ENCODE results near the gene FAM78A. TPM values are rescaled to one million over a fixed set of nuclear protein-coding genes. Genes with fewer than 3 reads are reported as not detected.
"Not testable (repeated sequence)": the region's sequence is repeated elsewhere in the genome, so short reads cannot be mapped to it uniquely, and the experiment has no call there.

FAM78A gene
- total and polyA plus RNA-seq, 5 donors from 2014 or later: 16.6 to 95.6 (median 17.7) TPM

- H3K27ac Mint-ChIP-seq: peak overlapping the region; percentile 96 to 100 (median 99)
- H3K36me3 Mint-ChIP-seq: peaks cover 13% of the 10 kb centered on the region
- peaks cover 0 to 2% (median 0%) of the 10 kb centered on the region in 7 donors for H3K9me3 Mint-ChIP-seq
These were observed 18.9 kb downstream of the FAM78A start for GRCh38 chr9:131257266-131258025.

GRCh38 chr9:131255676-131256197, 20.6 kb downstream of the FAM78A start:
- peaks cover 0 to 2% (median 0%) of the 10 kb centered on the region in 7 donors for H3K9me3 Mint-ChIP-seq
- no peaks in the 10 kb centered on the region for H3K27me3 Mint-ChIP-seq
- peak overlapping the region; percentile 92 to 100 (median 94) for H3K4me3 Mint-ChIP-seq
- Histone ChIP-seq H3K4me1 (ENCODE audit: control insufficient read depth, insufficient read depth, low read length, poor library complexity, severe bottlenecking) (peaks cover 87% of the 10 kb centered on the region), H3K4me3 (ENCODE audit: low read depth, low read length) (peak overlapping the region; percentile 81), H3K27me3 (ENCODE audit: control insufficient read depth, insufficient read depth, low read length) (no peaks in the 10 kb centered on the region), H3K9me3 (ENCODE audit: control insufficient read depth in 2 of 2, low read length in 2 of 2) (no peaks in the 10 kb centered on the region), H3K36me3 (ENCODE audit: control insufficient read depth, insufficient read depth, low read length) (peaks cover 23% of the 10 kb centered on the region), H3K27ac (ENCODE audit: insufficient read depth, low read length, poor library complexity, severe bottlenecking) (peak overlapping the region; percentile 90)
- H3K36me3 Mint-ChIP-seq: peaks cover 7% of the 10 kb centered on the region
- no peak for DNase-seq
- peak overlapping the region; percentile 96 to 100 (median 99) for H3K27ac Mint-ChIP-seq
- H3K4me1 Mint-ChIP-seq: peaks cover 6 to 85% (median 34%) of the 10 kb centered on the region in 4 donors
- ATAC-seq (ENCODE audit: low read depth in 2 of 2): peak in 1 of 2 donors; percentile 2

More at GRCh38 chr9:131257266-131258025, 18.9 kb downstream of the FAM78A start:
- H3K9me3 ChIP-seq (ENCODE audit: control insufficient read depth in 2 of 2, low read length in 2 of 2): no peaks in the 10 kb centered on the region
- Mint-ChIP-seq H3K27me3 (no peaks in the 10 kb centered on the region), H3K4me3 (peak overlapping the region; percentile 38 to 93 (median 84)), H3K4me1 (peaks cover 7 to 86% (median 33%) of the 10 kb centered on the region in 4 donors)
- H3K4me3 ChIP-seq (ENCODE audit: low read depth, low read length): no peak overlapping the region
- no peaks in the 10 kb centered on the region for H3K27me3 ChIP-seq (ENCODE audit: control insufficient read depth, insufficient read depth, low read length)
- peaks cover 90% of the 10 kb centered on the region for H3K4me1 ChIP-seq (ENCODE audit: control insufficient read depth, insufficient read depth, low read length, poor library complexity, severe bottlenecking)
- DNase-seq (no peak), ATAC-seq (ENCODE audit: low read depth in 2 of 2) (no peak)
- H3K27ac ChIP-seq (ENCODE audit: insufficient read depth, low read length, poor library complexity, severe bottlenecking): peak overlapping the region; percentile 90
- H3K36me3 ChIP-seq (ENCODE audit: control insufficient read depth, insufficient read depth, low read length): peaks cover 38% of the 10 kb centered on the region

GRCh38 chr9:131254626-131255025, 21.7 kb downstream of the FAM78A start:
- peak overlapping the region; percentile 60 to 100 (median 78) for H3K4me3 Mint-ChIP-seq

GRCh38 chr9:131253891-131254491, 22.3 kb downstream of the FAM78A start:
- Histone ChIP-seq H3K4me3 (ENCODE audit: low read depth, low read length) (no peak overlapping the region), H3K27me3 (ENCODE audit: control insufficient read depth, insufficient read depth, low read length) (no peaks in the 10 kb centered on the region), H3K27ac (ENCODE audit: insufficient read depth, low read length, poor library complexity, severe bottlenecking) (peak overlapping the region; percentile 90), H3K36me3 (ENCODE audit: control insufficient read depth, insufficient read depth, low read length) (peaks cover 6% of the 10 kb centered on the region), H3K9me3 (ENCODE audit: control insufficient read depth in 2 of 2, low read length in 2 of 2) (no peaks in the 10 kb centered on the region), H3K4me1 (ENCODE audit: control insufficient read depth, insufficient read depth, low read length, poor library complexity, severe bottlenecking) (peaks cover 76% of the 10 kb centered on the region)
- ATAC-seq (ENCODE audit: low read depth in 2 of 2) (no peak), DNase-seq (no peak)
- Mint-ChIP-seq H3K4me3 (peak overlapping the region; percentile 66 to 100 (median 86)), H3K9me3 (peaks cover 0 to 2% (median 0%) of the 10 kb centered on the region in 7 donors), H3K4me1 (peaks cover 10 to 78% (median 36%) of the 10 kb centered on the region in 4 donors), H3K27me3 (no peaks in the 10 kb centered on the region), H3K36me3 (no peaks in the 10 kb centered on the region), H3K27ac (peak overlapping the region; percentile 93 to 100 (median 96))

More at GRCh38 chr9:131254626-131255025, 21.7 kb downstream of the FAM78A start:
- H3K27ac ChIP-seq (ENCODE audit: insufficient read depth, low read length, poor library complexity, severe bottlenecking): peak overlapping the region; percentile 90
- DNase-seq (no peak), ATAC-seq (ENCODE audit: low read depth in 2 of 2) (no peak)
- peak overlapping the region; percentile 93 to 100 (median 96) for H3K27ac Mint-ChIP-seq
- H3K36me3 ChIP-seq (ENCODE audit: control insufficient read depth, insufficient read depth, low read length): peaks cover 12% of the 10 kb centered on the region
- H3K4me1 ChIP-seq (ENCODE audit: control insufficient read depth, insufficient read depth, low read length, poor library complexity, severe bottlenecking): peaks cover 79% of the 10 kb centered on the region
- H3K4me3 ChIP-seq (ENCODE audit: low read depth, low read length): no peak overlapping the region
- peaks cover 0 to 2% (median 0%) of the 10 kb centered on the region in 7 donors for H3K9me3 Mint-ChIP-seq
- H3K36me3 Mint-ChIP-seq: no peaks in the 10 kb centered on the region
- peaks cover 6 to 78% (median 32%) of the 10 kb centered on the region in 4 donors for H3K4me1 Mint-ChIP-seq
- no peaks in the 10 kb centered on the region for H3K9me3 ChIP-seq (ENCODE audit: control insufficient read depth in 2 of 2, low read length in 2 of 2)
- H3K27me3 ChIP-seq (ENCODE audit: control insufficient read depth, insufficient read depth, low read length): no peaks in the 10 kb centered on the region
- H3K27me3 Mint-ChIP-seq: no peaks in the 10 kb centered on the region

- no peaks in the 10 kb centered on the region for H3K27me3 ChIP-seq (ENCODE audit: control insufficient read depth, insufficient read depth, low read length)
- Mint-ChIP-seq H3K36me3 (no peaks in the 10 kb centered on the region), H3K4me1 (peaks cover 11 to 64% (median 30%) of the 10 kb centered on the region in 4 donors), H3K27me3 (no peaks in the 10 kb centered on the region), H3K4me3 (peak overlapping the region; percentile 84 to 100 (median 90)), H3K9me3 (peaks cover 0 to 2% (median 0%) of the 10 kb centered on the region in 7 donors), H3K27ac (peak overlapping the region in 2 of 3 donors; percentile 93 to 96)
- no peaks in the 10 kb centered on the region for H3K9me3 ChIP-seq (ENCODE audit: control insufficient read depth in 2 of 2, low read length in 2 of 2)
- peak overlapping the region; percentile 90 for H3K27ac ChIP-seq (ENCODE audit: insufficient read depth, low read length, poor library complexity, severe bottlenecking)
- peak overlapping the region; percentile 71 for H3K4me3 ChIP-seq (ENCODE audit: low read depth, low read length)
- H3K4me1 ChIP-seq (ENCODE audit: control insufficient read depth, insufficient read depth, low read length, poor library complexity, severe bottlenecking): peaks cover 57% of the 10 kb centered on the region
- DNase-seq: no peak
- no peaks in the 10 kb centered on the region for H3K36me3 ChIP-seq (ENCODE audit: control insufficient read depth, insufficient read depth, low read length)
- no peak for ATAC-seq (ENCODE audit: low read depth in 2 of 2)
These were observed 24.2 kb downstream of the FAM78A start for GRCh38 chr9:131252120-131252519.

- peaks cover 5 to 14% (median 7%) of the 10 kb centered on the region in 4 donors for H3K4me1 Mint-ChIP-seq
- H3K4me3 ChIP-seq (ENCODE audit: low read depth, low read length): no peak overlapping the region
- no peak overlapping the region for H3K27ac ChIP-seq (ENCODE audit: insufficient read depth, low read length, poor library complexity, severe bottlenecking)
- peaks cover 3% of the 10 kb centered on the region for H3K4me1 ChIP-seq (ENCODE audit: control insufficient read depth, insufficient read depth, low read length, poor library complexity, severe bottlenecking)
- ATAC-seq (ENCODE audit: low read depth in 2 of 2): no peak
- no peaks in the 10 kb centered on the region for H3K9me3 Mint-ChIP-seq
- H3K36me3 Mint-ChIP-seq: no peaks in the 10 kb centered on the region
- H3K4me3 Mint-ChIP-seq: no peak overlapping the region
- H3K9me3 ChIP-seq (ENCODE audit: control insufficient read depth in 2 of 2, low read length in 2 of 2): no peaks in the 10 kb centered on the region
- no peak overlapping the region for H3K27ac Mint-ChIP-seq
- H3K36me3 ChIP-seq (ENCODE audit: control insufficient read depth, insufficient read depth, low read length): no peaks in the 10 kb centered on the region
- H3K27me3 ChIP-seq (ENCODE audit: control insufficient read depth, insufficient read depth, low read length): no peaks in the 10 kb centered on the region
- no peak for DNase-seq
- no peaks in the 10 kb centered on the region for H3K27me3 Mint-ChIP-seq
These were observed 29.7 kb downstream of the FAM78A start for GRCh38 chr9:131246618-131247017.

DNA sequence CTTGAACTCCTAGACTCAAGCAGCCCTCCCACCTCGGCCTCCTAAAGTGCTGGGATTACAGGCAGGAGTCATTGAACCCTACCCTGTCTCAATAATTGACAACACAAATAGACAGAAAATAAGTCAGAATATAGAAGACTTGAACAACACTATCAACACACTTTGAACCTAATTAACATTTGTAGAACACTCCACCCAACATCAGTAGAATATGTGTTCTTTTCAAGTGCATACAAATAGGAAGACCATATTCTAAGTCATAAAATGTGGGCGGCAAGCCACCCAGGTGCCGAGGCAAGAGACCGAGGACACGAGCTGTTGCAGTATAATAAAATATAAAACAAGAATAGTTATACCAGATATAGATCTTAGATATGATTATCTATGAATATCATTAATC, 32.0 kb downstream of the FAM78A start:
- not testable (repeated sequence) for H3K4me1 ChIP-seq (ENCODE audit: control insufficient read depth, insufficient read depth, low read length, poor library complexity, severe bottlenecking); H3K27ac Mint-ChIP-seq; H3K27me3 ChIP-seq (ENCODE audit: control insufficient read depth, insufficient read depth, low read length); H3K9me3 Mint-ChIP-seq; H3K36me3 ChIP-seq (ENCODE audit: control insufficient read depth, insufficient read depth, low read length); H3K4me3 ChIP-seq (ENCODE audit: low read depth, low read length); H3K27ac ChIP-seq (ENCODE audit: insufficient read depth, low read length, poor library complexity, severe bottlenecking); H3K4me3 Mint-ChIP-seq; H3K36me3 Mint-ChIP-seq; DNase-seq; ATAC-seq (ENCODE audit: low read depth in 2 of 2); H3K27me3 Mint-ChIP-seq; H3K9me3 ChIP-seq (ENCODE audit: control insufficient read depth in 2 of 2, low read length in 2 of 2)
- peaks cover 5 to 14% (median 12%) of the 10 kb centered on the region in 4 donors for H3K4me1 Mint-ChIP-seq
